GM19043 (cell line): Measurements from ENCODE around the gene SPOCK1.

Experiments used
- ATAC-seq: cut with Tn5 transposase; IDR thresholded peaks from one replicate; pipeline ENCODE4 v1.9.1; 2021; ENCODE audit warnings: low read depth; ENCODE audit not compliant: unreplicated experiment

Gene SPOCK1

DNA sequence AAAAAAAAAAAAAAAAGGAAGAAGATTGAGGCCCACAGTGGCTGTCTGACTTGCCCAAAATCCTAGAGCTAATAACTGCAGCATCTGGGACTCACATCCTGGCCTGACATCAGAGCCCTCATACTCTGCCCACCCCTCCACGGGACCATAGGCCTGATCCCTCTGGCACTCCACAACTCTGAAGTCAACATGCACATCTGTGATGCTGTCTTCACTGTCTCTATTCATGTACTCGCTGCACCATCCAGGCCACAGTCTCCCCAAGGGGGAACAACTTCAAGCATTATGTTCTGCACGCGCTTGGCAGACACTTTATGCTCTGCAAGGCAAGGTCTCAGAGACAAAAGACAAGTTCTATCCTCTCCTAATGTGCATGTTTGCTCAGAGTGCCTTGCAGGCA is 158.2 kb downstream of the SPOCK1 start:
- no peak for ATAC-seq

DNA sequence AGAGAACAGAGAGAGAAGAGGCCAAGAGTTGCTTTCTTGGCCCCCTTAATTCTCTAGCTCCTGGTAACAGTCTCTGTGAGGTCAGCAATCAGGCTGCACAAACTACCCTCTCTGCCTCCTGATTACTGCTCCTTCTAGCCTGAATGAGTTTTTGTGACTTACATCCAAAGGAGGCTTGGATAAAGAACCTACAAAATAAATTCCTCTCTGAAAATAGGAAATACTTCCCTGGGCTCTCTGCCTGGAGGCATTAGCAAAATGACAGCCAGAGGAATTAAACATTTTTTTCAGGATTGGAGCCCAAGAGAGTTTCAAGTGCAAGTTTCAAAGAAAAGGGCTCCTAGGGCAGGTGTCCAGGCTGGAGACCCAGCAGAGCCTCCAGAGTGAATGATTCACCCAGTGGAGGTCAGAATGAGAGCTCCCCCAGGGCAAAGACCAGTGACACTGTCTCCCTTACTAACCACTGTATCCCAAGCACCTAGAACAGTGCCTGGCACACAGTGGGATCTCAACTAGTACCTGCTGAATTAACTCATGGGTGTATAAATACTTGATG is 162.5 kb downstream of the SPOCK1 start:
- ATAC-seq: no peak

DNA sequence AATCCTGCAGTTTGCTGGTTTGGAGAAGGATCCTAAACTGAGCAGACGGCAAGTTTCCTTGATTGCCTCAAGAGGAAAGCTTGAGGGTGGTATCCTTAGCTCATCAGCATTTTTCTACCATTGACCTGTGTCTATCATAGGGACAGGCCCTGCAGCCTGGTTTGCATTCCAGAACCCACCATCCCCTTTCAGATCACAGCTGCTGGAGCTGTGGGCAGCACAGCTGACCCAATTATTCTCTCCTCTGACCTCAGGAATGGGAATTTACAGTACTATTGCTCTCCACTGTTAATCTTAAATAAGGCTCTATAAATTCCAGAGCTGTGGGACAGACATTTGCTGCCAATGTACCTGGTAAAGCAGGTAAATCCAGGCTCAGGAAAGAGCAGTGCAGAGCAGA is 163.0 kb downstream of the SPOCK1 start:
- ATAC-seq: no peak

DNA sequence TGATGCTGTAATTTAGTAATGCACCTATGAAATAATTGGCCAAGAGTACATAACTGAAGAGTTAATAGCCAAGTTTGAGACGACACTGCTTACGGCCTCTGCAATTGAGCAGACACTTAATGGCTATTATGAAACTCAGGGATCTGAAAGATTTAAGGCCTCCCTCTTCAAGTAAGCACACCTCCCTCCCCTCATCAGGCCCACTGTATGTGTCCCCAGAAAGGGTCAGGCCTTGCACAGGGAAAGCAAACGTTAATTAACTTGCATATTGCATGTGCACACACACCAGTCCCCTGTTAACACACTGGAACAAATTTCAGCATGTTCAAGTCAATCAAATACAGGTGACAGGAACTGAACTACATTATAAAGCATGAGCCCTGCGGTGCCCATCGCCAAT is 163.6 kb downstream of the SPOCK1 start:
- no peak for ATAC-seq

DNA sequence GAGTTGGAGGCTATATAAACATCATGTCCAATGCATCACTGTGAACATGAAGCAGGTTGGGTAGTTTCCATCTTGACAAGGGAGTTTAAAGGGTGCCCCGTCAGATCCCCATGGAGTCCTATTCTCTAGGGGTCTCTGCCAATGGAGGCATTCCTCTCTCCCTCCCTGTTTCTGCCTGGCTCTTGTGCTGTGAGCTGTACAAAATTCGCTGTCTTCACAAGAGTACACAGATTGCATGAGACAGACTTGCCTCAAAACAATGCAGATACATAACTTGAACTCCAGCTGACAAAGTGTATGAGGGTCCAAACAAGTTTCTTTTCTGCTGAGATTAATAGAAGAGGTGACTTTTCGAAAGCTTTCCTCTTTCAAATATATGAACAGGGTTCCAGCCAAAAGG is 165.2 kb downstream of the SPOCK1 start:
- ATAC-seq: no peak

DNA sequence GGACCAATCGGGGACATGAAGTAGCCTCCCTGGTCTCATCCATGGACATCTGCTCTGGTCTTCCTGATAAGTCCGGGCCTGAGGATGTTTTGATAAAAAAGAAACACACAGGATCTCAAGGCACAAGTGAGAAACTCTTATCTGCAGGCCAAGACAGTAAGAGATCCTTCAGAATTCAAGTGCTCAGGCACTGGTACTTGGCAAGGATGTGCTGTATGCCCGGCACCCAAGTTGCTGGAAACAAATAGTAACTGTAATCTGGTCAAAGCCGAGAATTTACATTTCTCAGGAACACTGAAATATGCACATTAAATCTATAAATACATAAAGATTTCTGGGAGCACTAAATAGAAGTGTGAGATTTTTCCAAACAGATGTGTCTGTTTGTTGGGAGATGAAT is 165.7 kb downstream of the SPOCK1 start:
- no peak for ATAC-seq

DNA sequence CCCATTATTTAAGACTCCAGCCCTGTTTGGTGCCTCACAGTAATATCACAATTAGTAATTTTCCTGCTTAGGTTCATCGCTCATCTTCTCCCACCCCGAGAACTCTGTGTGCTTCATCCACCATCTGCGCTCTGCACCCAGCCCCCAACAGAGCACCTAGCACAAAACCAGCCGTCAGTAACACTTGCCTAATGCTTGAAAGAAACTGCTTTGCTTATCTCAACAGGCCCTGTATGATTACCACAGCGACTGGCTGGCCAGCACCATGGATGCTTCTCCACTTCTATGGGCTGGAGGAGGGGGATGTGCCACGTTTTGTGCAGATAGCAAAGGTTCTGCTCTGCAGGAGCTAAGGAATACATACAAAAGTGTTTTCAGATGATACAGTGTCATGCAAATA is 166.8 kb downstream of the SPOCK1 start:
- no peak for ATAC-seq

DNA sequence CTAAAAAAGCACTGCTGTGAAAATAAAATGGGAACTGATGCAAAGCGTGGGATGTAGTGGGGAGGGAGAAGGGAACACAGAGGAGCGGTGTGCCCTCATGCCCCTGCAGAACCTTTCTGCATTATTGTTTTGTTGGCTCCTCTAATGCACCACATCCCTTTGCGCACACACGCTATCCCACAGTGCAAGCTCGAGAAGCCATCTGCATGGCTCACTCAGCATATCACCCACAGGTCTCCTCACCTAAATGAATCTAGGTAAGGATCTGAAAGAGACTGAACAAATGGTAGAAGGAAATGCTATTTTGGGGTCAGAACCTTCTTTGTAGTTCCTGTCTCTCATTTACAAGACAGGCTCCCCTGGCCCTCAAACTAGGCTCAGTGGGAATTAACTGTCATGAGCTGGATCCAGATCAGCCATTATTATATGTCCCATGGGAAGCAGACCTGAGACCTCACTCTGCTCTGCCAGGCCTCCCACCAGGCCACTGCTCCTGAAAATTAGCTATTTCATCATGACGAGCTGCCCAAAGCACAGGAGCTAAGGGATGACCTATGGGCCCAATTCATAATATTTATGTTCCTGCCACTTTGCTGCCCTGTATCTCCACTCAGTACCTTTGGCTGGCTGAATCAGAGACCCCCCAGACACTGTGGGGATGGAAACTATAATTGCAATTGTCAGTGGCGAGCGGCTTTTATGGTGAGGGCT is 169.4 kb downstream of the SPOCK1 start:
- ATAC-seq: no peak

DNA sequence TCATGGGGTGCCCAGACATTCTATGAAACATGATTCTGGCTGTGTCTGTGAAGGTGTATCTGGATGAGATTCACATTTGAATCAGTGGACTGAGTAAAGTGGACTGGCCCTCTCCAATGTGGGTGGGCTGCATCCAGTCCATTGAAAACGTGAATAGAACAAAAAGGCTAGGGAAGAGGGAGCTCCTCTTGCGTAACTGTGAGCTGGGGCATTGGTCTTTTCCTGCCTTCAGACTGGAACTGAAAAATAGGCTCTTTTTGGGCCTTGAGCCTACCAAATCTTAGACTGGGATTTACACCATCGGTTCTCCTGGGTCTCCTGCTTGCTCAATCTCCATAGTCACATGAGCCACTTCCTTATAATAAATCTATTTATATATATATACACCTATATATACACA is 170.1 kb downstream of the SPOCK1 start:
- ATAC-seq: no peak

DNA sequence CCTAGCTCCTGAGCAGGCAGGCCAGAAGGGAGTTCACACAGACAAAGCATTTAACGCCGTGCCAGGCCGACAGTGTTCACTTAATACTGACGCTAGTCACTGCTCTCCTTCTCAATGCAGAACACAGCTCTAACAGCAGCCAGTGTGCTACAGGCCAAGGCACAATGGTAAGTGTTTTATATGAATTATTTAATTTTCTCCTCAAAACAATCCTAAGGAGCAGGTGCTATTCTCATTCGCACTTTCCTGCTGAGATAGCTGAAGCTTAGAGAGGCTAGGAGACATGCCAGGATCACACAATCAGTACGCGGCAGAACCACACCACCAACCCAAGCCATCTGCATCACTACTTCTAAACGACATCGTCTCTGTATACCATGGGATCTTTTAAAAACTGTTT is 170.7 kb downstream of the SPOCK1 start:
- no peak for ATAC-seq

DNA sequence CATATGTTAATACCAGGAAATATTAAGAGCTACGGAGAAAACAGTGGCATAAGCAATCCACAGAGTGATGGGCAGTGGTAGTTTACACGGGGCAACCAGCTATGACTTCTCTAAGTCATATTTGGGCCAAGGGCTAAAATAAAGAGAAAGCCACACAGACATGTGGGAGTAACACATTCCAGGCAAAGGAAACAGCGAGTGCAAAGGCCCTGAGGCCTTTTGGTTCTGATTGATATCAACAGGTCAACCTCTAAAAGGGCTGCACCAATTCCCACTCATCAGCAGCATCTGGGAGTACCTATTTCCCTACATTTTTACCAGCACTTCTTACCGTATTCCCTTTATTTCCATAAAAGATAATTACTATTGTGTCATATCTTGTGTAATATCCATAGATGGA is 173.4 kb downstream of the SPOCK1 start:
- ATAC-seq: no peak

DNA sequence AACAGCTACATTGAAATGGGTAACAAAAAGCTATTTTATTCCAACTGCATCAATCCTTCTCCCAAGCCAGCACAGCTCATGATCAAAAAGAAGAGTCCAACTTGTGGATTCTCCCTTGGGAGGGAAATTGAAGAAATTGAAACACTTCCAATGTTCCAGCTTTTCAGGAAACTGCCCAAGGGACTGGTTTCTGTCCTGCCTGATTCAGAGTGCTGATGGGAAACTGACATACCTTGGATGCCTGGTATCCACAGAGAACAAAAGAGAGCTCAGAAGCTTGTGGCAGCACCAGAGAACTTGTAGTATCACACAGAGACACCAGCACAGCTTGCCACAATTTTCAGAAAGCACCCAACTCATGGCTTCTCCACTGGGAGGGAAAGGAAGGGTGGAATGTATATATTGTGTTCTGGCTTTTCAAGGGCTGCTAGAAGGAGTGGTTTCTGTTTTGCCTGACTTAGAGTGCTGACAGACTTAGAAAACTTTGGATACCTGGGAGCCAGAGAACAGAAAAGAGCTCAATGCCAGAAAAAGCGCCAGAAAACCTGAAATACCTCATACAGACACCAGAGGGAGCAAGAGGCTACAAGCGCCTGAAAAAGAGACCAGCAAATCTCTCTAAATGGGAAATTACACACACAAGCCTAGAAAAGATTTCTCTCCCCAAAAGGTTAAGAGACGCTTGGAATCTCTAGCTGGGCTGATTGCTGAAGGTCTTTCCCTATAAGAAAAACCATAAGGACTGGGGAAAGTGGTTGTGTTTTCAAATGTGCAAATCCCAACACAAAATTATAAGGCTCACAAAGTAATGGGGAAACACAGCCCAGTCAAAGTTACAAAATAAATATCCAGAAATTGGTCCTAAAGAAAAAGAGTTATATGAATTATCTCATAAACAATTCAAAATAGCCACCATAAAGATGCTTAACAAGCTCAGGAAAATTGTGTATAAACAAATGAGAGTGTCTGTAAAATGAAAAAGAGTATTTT is 178.8 kb downstream of the SPOCK1 start:
- ATAC-seq: no peak

DNA sequence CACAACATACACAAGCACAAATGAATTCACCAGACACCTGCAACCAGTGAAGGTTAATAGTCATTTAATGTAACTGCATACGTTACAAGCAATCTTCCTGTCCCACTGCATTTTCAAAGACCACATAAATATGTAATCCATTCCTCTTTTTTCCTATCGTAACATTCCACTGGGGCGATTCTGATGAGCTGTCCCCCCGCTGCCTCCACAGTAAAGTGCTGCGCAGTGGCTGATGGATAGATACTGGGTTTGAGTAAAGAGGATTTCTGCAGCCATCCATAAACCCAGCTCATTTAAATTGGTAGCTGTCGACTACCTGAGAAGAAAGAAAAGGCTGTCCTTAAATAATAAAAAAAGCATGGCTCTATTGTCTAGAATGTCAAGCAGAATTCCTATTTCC is 181.1 kb downstream of the SPOCK1 start:
- no peak for ATAC-seq

DNA sequence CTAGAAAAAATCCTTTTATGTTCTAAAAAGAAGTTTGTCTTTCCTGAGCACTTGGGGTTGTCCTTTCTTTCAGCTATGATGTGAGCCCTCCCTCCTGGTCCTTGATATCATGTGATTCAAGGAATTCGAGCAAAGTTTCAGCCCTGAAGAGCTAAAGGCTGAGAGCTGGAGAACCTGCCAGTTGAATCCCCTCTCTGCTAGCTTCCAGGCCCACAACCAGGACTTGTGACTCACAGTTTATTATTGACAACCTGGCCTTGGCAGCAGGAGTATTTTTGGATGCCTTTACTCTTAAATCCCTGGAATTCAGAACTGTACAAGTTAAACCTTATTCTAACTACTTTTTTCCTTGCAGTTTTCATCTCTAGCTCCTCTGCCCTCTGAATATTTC is 182.8 kb downstream of the SPOCK1 start:
- ATAC-seq: no peak

DNA sequence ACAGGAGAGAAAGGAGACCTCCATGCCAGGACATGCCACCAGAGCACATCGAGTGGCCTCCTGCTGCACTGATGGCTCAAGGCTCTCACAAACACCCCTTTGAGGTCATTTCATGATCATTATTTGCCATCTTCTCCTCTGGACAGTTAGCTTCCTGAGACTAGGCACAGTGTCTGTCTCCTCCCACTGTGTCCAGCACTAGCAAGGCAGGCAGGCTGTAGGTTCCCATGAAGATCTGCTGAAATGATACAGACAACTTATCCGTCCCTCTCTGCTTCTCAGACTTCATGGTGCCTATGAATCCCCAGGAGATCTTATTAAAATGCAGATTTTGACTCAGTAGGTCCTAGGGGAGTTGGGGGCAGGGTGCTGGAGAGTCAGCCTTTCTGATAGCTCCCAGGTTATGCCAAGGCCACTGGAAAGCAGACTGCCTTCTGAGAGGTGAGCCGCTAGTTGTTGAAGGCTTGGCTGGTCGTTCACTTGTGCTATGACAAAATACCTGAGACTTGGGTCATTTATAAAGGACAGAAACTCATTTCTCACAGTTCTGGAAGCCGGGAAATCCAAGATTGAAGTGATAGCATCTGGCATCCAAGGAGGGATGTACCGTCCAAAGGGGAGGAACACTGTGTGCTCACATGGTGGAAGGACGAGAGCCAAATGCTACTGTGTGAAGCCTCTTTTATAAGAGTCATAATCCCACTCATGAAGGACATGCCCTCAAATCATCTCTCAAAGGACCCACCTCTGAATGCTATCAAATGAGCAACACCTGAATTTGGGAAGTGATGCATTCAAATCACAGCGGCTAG is 183.4 kb downstream of the SPOCK1 start:
- ATAC-seq: no peak

DNA sequence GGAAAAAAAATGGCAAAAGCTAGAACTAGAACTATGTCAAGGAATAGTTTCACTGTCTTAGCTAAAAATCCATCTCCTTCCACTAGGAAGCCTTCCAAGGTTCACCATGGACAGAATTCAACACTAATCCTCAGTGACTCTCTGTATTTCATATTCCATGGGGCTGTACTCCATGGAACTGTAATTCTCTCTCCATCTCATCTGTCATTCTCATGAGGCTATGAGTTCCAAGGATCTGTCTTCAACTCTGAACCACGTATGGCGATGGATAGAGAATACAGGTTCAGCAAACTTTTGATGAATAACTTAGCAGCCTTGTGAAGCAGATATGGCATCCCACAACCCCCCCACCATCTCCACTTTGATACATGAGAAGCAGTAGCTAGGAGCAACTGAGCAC is 184.0 kb downstream of the SPOCK1 start:
- no peak for ATAC-seq

DNA sequence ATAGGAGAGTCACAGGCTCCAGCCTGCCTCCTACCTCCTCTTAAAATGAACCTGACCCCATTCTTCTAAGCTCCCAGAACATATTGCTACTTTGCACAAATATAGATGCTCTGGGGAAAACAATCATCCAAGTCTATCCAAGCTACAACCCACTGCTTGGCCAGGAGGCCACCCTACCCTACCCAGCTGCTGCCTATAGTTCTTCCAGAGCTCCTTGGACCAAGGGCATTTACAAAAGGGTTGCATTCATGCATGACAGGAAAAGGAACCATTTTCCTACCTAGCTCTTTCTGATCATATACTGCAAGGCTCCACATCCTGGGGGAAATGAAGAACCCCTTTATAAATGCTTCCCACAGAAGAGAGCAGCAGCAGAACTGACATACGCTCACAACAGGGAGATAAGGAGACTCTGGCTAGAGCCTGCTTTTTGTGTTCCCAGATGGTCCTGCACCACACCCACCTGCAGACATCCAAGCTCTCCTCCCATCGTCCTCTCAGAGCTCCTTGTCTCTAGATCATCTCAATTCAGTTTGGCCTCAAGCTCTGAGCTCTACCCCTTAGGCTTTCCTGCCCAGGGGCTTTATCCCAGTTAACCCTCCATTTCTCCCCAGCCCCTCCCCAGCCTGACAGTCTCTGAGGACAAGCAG is 185.5 kb downstream of the SPOCK1 start:
- no peak for ATAC-seq

DNA sequence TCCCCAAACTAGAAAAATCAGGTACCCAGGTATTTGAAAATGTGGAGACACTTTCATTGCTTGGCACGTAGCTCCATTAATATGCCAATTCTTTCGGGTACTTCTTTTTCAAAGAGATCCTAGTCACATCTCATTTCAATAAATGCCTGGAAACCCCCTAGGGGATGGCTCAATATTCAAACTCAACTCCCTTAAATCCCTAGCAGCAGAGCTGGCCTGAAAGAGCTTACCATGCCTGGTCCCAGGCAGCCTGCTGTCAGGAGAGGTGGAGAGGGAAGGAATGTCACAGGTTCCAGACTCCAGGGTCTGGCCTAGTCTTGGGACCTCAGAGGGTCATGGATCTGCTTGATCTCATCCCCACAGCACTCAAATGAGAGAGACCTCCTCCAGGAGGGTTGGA is 187.1 kb downstream of the SPOCK1 start:
- ATAC-seq: no peak

DNA sequence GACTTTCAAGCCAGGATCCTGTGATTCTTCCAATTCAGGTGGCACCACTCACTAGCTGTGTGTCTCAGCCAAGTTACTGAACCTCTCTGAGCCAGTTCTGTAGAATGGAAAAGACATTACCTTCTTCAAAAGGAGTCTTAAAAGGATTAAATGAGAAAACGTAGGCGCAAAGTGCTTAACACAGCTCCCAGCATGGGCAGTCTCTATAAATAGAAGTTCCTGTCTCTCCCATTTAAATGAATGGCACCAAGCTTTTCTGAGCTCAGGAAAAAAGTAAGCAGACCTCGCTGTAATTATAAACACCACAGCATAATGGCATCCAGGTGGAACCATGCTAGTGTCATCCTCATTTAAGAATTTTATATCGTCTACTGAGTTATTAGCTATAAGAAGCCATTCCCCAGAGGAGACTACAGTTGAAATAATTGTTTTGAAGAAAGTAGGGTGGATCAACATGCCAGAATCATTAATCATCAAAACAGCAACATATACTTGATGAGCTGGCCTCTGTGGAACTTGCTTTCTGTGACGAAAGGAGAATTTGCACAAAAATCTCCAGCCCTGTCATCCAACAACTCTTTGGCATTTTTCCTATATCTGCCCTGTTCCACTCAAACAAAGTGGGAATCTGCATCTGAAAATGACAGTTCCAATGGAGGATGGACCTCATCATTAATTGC is 188.9 kb downstream of the SPOCK1 start:
- ATAC-seq: no peak

DNA sequence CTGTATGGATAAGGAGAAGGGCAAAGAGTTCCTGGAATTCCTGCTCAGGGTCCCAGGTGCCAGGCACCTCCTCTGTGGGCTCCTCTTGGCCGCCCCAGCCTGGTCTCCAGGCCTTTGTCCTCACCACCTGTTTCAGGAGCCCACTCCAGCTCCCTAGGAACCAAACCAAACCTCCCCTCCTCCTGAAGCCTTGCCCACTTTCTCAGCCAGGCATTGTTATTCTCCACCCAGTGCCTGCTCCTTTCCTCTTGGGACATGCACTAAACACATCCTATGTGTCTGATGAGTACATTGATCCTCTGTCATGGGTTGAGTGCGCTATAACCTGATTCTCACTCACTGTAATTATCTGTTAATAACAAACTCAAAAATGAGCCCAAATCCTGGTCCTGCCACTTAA is 189.8 kb downstream of the SPOCK1 start:
- no peak for ATAC-seq
